ENCODE data around the gene GNB1L.

DNA sequence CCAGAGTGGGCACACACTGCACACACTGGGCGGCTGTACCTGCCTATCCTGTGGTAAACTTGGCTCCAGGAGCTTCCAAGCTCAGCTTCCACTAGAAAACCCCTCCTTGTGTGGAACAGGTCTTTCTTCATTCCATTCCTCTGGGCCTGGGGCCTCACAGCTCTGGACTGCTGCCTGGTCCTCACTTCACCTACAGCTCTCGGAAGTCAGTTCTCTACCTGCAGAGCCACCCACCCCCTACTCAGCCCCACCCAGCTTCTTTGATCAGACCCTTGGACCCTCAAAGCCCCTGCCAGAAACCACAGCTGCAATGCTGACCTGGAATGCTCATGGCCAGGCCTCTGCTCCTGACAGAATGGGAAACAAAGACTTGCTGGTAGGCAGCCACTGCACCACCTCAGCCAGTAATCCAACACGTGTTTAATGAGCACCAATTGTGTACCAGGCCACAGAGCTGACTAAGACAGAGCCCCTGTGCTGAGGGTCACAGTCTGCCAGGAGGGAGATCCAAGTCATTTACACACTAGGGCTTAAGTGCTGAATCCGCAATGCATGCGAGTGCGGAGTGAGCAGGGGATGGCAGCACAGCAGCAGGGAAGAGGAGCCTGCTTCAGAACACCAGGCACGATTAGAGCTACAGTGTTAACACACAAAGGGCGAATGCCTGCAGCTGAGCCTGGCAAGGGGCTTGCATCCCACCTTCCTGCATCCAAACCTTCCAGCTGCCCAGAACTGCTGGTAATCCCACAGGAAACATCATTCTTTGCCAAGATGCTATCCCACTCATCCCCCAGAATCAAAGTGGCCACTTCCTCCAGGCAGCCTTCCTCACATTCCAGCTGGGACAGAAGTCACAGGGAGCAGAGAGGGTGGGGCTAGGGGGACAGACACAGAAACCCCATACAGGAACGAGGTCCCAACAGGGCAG, 4.6 kb downstream of the GNB1L start:
- no peak for TF ChIP-seq EZH2 (IDR thresholded peaks at IDR 0.05; ENCODE audit: borderline replicate concordance, control insufficient read depth, low read depth, low read length)
- no peak for TF ChIP-seq CTCF (IDR thresholded peaks at IDR 0.05 in 2 of 3, conservative IDR thresholded peaks at IDR 0.05 in 1 of 3; ENCODE audit: control insufficient read depth in 2 of 3, extremely low read depth in 1 of 3, insufficient read depth in 1 of 3, low read depth in 3 of 3, low read length in 3 of 3)
- no peak for TF ChIP-seq CBFB (IDR thresholded peaks at IDR 0.05; ENCODE audit: low read depth)
- no peak for TF ChIP-seq POLR2A (IDR thresholded peaks at IDR 0.05; ENCODE audit: low read depth, low read length)
- TF ChIP-seq POLR2AphosphoS5 (IDR thresholded peaks at IDR 0.05; ENCODE audit: low read length): no peak
- no peak for TF ChIP-seq CHD2 (IDR thresholded peaks at IDR 0.05; ENCODE audit: borderline replicate concordance, low read depth, low read length)

Measured in GM12878 (cell line).